B cell (primary cell): ENCODE results near the gene DDB1. TPM values are rescaled to one million over a fixed set of nuclear protein-coding genes. Genes with fewer than 3 reads are reported as not detected.

Source experiments
- ATAC-seq: fragments of 200-7000 bp; cut with Tn5 transposase; one replicate; pipeline ENCODE4 v1.10.0; 2021; ENCODE audit warnings: low read depth, mild to moderate bottlenecking, moderate number of reproducible peaks, moderate library complexity
- CTCF ChIA-PET: fragments of 350-600 bp; sonication (Branson Sonifier 250); formaldehyde crosslinking; loops from one replicate; lab custom pipeline; 2021; ENCODE audit warnings: antibody characterized with exemption, inconsistent platforms; lab: Charles Lee
- POLR2A ChIA-PET: fragments of 350-600 bp; sonication (Branson Sonifier 250); formaldehyde crosslinking; loops from one replicate; lab custom pipeline; 2021; ENCODE audit warnings: antibody characterized with exemption; lab: Charles Lee
- DNase-seq: peaks from one replicate; pipeline ENCODE4 v3.0.0; 2013
- H2AFZ ChIP-seq: 2 replicates; pipeline ENCODE4 v1.6.1; 2012; ENCODE audit warnings: mild to moderate bottlenecking, low read depth, low read length; ENCODE audit not compliant: insufficient read depth, poor library complexity, severe bottlenecking
- H3K27ac ChIP-seq, 2 donors: 1 replicate in 1 of 2; 2 replicates in 1 of 2; pipeline ENCODE4 v1.5.1; 2012 to 2013; ENCODE audit warnings: low read length in 2 of 2, mild to moderate bottlenecking in 2 of 2, moderate library complexity in 1 of 2
- H3K27me3 ChIP-seq, 4 experiments: fragments of 200-600 bp in 1 of 4; sonication (generic) in 1 of 4; replicated peaks in 1 of 4; 1 replicate in 2 of 4; 2 replicates in 2 of 4; pipeline versions ENCODE4 v1.6.1 to v1.7.0; 2013 to 2016; ENCODE audit warnings: low read length in 3 of 4, mild to moderate bottlenecking in 2 of 4, mixed read lengths in 1 of 4, moderate library complexity in 1 of 4; ENCODE audit not compliant: insufficient read depth in 4 of 4, control insufficient read depth in 3 of 4; ENCODE audit errors: control extremely low read depth in 1 of 4
- H3K36me3 ChIP-seq, 2 experiments: replicated peaks in 1 of 2; 1 replicate in 1 of 2; 2 replicates in 1 of 2; pipeline versions ENCODE4 v1.6.1 to v1.7.1; 2013; ENCODE audit warnings: low read length in 1 of 2; ENCODE audit not compliant: insufficient read depth in 2 of 2, control insufficient read depth in 1 of 2; ENCODE audit errors: control extremely low read depth in 1 of 2, extremely low read depth in 1 of 2
- H3K4me1 ChIP-seq, 2 donors: fragments of 200-600 bp in 1 of 2; sonication (generic) in 1 of 2; 1 replicate in 1 of 2; 2 replicates in 1 of 2; pipeline versions ENCODE4 v1.5.1 to v1.6.1; 2013 to 2017; ENCODE audit warnings: low read length in 2 of 2; ENCODE audit not compliant: control insufficient read depth in 2 of 2, insufficient read depth in 2 of 2
- H3K4me2 ChIP-seq: replicated peaks from 2 replicates; pipeline ENCODE3; 2012; ENCODE audit warnings: mild to moderate bottlenecking, low read depth, low read length; ENCODE audit not compliant: poor library complexity, severe bottlenecking
- H3K4me3 ChIP-seq, 5 experiments: fragments of 200-600 bp in 1 of 5; sonication (generic) in 1 of 5; 1 replicate in 3 of 5; 2 replicates in 2 of 5; pipeline versions ENCODE4 v1.5.1 to v1.7.0; 2011 to 2016; ENCODE audit warnings: low read length in 4 of 5, mild to moderate bottlenecking in 4 of 5, low read depth in 2 of 5, control low read depth in 1 of 5, moderate library complexity in 1 of 5; ENCODE audit not compliant: insufficient read depth in 1 of 5; ENCODE audit errors: control extremely low read depth in 1 of 5, extremely low read depth in 1 of 5
- H3K79me2 ChIP-seq: fragments of 200-600 bp; sonication (generic); one replicate; pipeline ENCODE4 v1.6.0; 2016; ENCODE audit warnings: low read length; ENCODE audit not compliant: control insufficient read depth, insufficient read depth
- H3K9ac ChIP-seq: fragments of 200-600 bp; sonication (generic); 2 replicates; pipeline ENCODE4 v1.6.1; 2017; ENCODE audit warnings: mild to moderate bottlenecking, low read length, moderate library complexity
- H3K9me3 ChIP-seq, 3 donors: one replicate each; pipeline versions ENCODE4 v1.6.1 to v1.7.1; 2013; ENCODE audit warnings: low read length in 2 of 3; ENCODE audit not compliant: control insufficient read depth in 2 of 3, insufficient read depth in 1 of 3; ENCODE audit errors: control extremely low read depth in 1 of 3
- H4K20me1 ChIP-seq: 2 replicates; pipeline ENCODE4 v1.6.0; 2012; ENCODE audit warnings: mild to moderate bottlenecking, low read length; ENCODE audit not compliant: insufficient read depth, control insufficient read depth, poor library complexity, severe bottlenecking
- H3K27ac Mint-ChIP-seq: one replicate; pipeline ENCODE4 v1.8.0; 2021; ENCODE audit warnings: mixed read lengths
- H3K27me3 Mint-ChIP-seq: one replicate; pipeline ENCODE4 v1.8.0; 2021; ENCODE audit warnings: mixed read lengths
- H3K4me1 Mint-ChIP-seq: one replicate; pipeline ENCODE4 v1.8.0; 2021; ENCODE audit warnings: mixed read lengths
- H3K4me3 Mint-ChIP-seq: one replicate; pipeline ENCODE4 v1.8.0; 2021; ENCODE audit warnings: mixed read lengths
- H3K9me3 Mint-ChIP-seq: one replicate; pipeline ENCODE4 v1.8.0; 2022; ENCODE audit warnings: mixed read lengths; ENCODE audit not compliant: insufficient read depth
- EZH2 ChIP-seq: IDR thresholded peaks from 2 replicates; pipeline ENCODE4 v1.6.1; 2012; ENCODE audit warnings: borderline replicate concordance, low read depth, mild to moderate bottlenecking, moderate library complexity, low read length; ENCODE audit not compliant: insufficient read depth, poor library complexity, severe bottlenecking
- WGBS: methylation state at CpG from one replicate; pipeline ENCODE4 v1.1.5; 2013; ENCODE audit warnings: missing lambda C conversion rate; ENCODE audit not compliant: insufficient coverage; 5-methylcytosine and 5-hydroxymethylcytosine counted together
- intact Hi-C: fragments of 100-400 bp; cut with micrococcal nuclease; formaldehyde crosslinking; loops from one replicate; pipeline ENCODE4 v1.10.0; 2022
- polyA plus RNA-seq: library from polyadenylated mRNA; depleted of rRNA; stranded (reverse); fragments of >200 nt; gene quantifications from 2 replicates; pipeline ENCODE4 v1.2.3, GENCODE V29; 2012
- total RNA-seq, 2 donors: library from RNA; stranded (reverse); fragments of 120-200 nt in 1 of 2; gene quantifications; 1 replicate in 1 of 2; 2 replicates in 1 of 2; pipeline versions ENCODE4 v1.2.3 to v1.2.4, GENCODE V29; 2013 to 2022
- TF ChIP-seq, protein P1 (sequence below): fragments of 200-600 bp; IDR thresholded peaks from one replicate; pipeline ENCODE4 v1.8.0; 2022; ENCODE audit warnings: antibody characterized with exemption, mild to moderate bottlenecking

DDB1 gene
- total and polyA plus RNA-seq, 2 donors (not counting 1 experiment from before 2014, with no cell fraction given), result 52.4 to 155 TPM

DNA sequence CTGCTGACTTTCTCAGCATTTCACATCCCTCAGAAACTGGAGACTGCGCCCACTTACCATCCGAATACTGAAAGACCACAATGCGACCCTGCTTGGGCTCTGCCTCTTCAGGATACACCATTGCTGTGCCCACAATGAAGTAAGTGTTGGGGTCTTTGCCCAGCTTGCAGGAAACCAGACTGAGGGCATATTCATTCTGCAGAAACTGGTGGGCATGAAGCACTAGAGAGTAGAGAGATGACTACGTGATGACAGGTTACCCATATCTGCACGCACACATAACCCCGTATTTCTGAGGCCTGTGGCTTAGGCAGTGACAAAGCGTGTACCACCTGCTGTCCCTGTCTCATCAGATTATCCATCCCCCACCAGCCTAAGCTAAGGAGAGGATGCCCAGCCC, 23.2 kb downstream of the DDB1 start:
- H3K79me2 ChIP-seq, result no peaks in the 10 kb centered on the region
- no peak overlapping the region for H3K4me3 Mint-ChIP-seq
- no peak for ATAC-seq
- no peak overlapping the region for H2AFZ ChIP-seq
- CTCF ChIA-PET, result interaction anchor here (1.2 kb wide), 1 partner anchor 17 kb away, joined by 3 read pairs; no protein-coding TSS in a partner anchor
- H4K20me1 ChIP-seq, result peaks cover 4% of the 10 kb centered on the region
- no peaks in the 10 kb centered on the region for H3K4me1 Mint-ChIP-seq
- DNase-seq, result no peak
- no peaks in the 10 kb centered on the region for H3K27me3 ChIP-seq
- no peak overlapping the region for H3K27ac Mint-ChIP-seq
- no peak overlapping the region for H3K9ac ChIP-seq
- H3K9me3 Mint-ChIP-seq, result no peaks in the 10 kb centered on the region
- TF ChIP-seq, protein P1, sequence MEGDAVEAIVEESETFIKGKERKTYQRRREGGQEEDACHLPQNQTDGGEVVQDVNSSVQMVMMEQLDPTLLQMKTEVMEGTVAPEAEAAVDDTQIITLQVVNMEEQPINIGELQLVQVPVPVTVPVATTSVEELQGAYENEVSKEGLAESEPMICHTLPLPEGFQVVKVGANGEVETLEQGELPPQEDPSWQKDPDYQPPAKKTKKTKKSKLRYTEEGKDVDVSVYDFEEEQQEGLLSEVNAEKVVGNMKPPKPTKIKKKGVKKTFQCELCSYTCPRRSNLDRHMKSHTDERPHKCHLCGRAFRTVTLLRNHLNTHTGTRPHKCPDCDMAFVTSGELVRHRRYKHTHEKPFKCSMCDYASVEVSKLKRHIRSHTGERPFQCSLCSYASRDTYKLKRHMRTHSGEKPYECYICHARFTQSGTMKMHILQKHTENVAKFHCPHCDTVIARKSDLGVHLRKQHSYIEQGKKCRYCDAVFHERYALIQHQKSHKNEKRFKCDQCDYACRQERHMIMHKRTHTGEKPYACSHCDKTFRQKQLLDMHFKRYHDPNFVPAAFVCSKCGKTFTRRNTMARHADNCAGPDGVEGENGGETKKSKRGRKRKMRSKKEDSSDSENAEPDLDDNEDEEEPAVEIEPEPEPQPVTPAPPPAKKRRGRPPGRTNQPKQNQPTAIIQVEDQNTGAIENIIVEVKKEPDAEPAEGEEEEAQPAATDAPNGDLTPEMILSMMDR, result no peak
- no peak for TF ChIP-seq EZH2
- no peaks in the 10 kb centered on the region for H3K27me3 Mint-ChIP-seq
- H3K4me3 ChIP-seq, result no peak overlapping the region
- POLR2A ChIA-PET, result no interaction called here
- WGBS, result 94% methylated on average over 7 of the region's 7 CpGs
- H3K4me1 ChIP-seq, result no peaks in the 10 kb centered on the region
- no peak overlapping the region for H3K4me2 ChIP-seq
- H3K9me3 ChIP-seq, result no peaks in the 10 kb centered on the region
- intact Hi-C loops, result no loop called here
- H3K27ac ChIP-seq, result no peak overlapping the region
- peaks cover 6 to 96% of the 10 kb centered on the region in 2 experiments for H3K36me3 ChIP-seq

DNA sequence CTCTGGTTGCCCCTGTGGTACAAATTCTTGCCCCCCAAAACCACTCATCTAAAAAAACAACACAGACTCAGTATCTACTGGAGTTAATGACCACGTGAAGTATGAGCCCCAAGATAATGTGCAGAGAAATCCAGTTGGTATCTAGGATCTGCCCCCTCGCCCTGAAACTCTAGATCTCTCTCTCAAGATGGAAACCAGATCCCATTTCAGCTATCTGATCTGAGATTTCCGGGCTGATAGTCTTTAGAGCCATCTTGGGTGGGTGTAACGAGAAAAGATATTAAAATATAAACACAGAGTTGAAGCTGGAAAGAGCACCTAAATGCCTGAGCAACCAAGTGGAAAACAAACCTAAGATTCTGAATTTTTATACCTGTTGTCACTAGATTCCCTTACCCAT, 23.8 kb downstream of the DDB1 start:
- H3K4me3 ChIP-seq, result no peak overlapping the region
- Mint-ChIP-seq H3K9me3 (no peaks in the 10 kb centered on the region), H3K4me1 (no peaks in the 10 kb centered on the region), H3K27ac (no peak overlapping the region), H3K27me3 (no peaks in the 10 kb centered on the region), H3K4me3 (no peak overlapping the region)
- H4K20me1 ChIP-seq, result peaks cover 4% of the 10 kb centered on the region
- no peak overlapping the region for H2AFZ ChIP-seq
- no peak for ATAC-seq
- no peaks in the 10 kb centered on the region for H3K79me2 ChIP-seq
- DNase-seq, result no peak
- WGBS, result 100% methylated on average over 1 of the region's 4 CpGs
- no peaks in the 10 kb centered on the region for H3K4me1 ChIP-seq
- H3K9ac ChIP-seq, result no peak overlapping the region
- peaks cover 6 to 94% of the 10 kb centered on the region in 2 experiments for H3K36me3 ChIP-seq
- H3K27ac ChIP-seq, result no peak overlapping the region
- POLR2A ChIA-PET, result no interaction called here
- intact Hi-C loops, result no loop called here
- no peaks in the 10 kb centered on the region for H3K27me3 ChIP-seq
- TF ChIP-seq, protein P1, result no peak
- TF ChIP-seq EZH2, result no peak
- CTCF ChIA-PET, result interaction anchor here (1.2 kb wide), 1 partner anchor 18 kb away, joined by 3 read pairs; no protein-coding TSS in a partner anchor
- H3K4me2 ChIP-seq, result no peak overlapping the region
- no peaks in the 10 kb centered on the region for H3K9me3 ChIP-seq
